T47D (cell line): ENCODE data around the gene CTCF.
A peak's percentile ranks its signal among the peaks of the same experiment; 100 is the strongest.

Source experiments
- DNase-seq, 2 experiments: peaks; one replicate each; pipeline versions ENCODE4 v3.0.0 to v3.0.0-alpha.2; 2011 to 2012; ENCODE audit warnings: low read depth in 1 of 2, low spot score in 1 of 2
- JUND ChIP-seq: IDR thresholded peaks from 2 replicates; pipeline ENCODE4 v1.6.1; 2012; ENCODE audit warnings: low read depth
- in situ Hi-C: cut with HindIII; loops from 2 replicates; pipeline ENCODE4 v1.10.0; 2016; ENCODE audit warnings: low sequenced_read_pairs, low pct_unique_long_range_greater_than_20kb

CTCF gene

DNA sequence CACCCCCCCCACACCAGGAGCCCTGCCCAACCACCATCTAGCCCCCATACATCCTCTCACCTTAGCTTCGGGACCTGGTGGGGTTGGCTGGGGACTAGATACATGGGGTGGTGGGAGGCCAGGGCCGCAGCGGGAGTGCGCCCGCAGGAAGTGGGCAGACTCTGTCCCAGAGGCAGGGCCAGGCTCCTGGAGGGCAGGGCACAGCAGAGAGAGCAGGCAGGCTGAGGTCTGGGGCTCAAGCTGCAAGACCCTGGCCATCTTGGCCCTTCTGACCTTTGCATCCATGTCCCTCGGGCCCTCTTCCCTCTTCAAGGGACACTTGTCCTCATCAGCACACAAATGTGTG lies 101.5 kb downstream of the CTCF start:
- in situ Hi-C loops = no loop called here
- TF ChIP-seq JUND = no peak
- DNase-seq = no peak

DNA sequence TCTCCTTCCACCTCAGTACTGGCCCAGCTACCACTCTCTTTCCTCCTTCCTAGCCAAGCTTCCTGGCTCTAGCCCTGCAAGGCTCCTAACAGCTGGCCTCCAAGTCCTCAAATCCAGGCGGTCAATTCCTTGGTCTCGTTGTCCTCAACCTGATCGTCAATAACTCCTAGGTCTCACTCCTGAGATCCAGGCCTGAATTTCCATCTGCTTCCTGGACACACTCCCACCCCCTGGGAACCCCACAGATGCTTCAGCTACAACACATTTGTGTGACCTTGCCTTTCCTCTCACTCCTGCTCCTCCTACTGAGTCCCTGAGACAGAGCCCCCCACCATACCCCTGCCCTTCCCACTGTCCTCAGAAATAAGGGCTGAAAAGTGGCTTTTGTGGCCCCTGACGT lies 101.9 kb downstream of the CTCF start:
- no peak for DNase-seq
- in situ Hi-C loops = no loop called here
- no peak for TF ChIP-seq JUND

DNA sequence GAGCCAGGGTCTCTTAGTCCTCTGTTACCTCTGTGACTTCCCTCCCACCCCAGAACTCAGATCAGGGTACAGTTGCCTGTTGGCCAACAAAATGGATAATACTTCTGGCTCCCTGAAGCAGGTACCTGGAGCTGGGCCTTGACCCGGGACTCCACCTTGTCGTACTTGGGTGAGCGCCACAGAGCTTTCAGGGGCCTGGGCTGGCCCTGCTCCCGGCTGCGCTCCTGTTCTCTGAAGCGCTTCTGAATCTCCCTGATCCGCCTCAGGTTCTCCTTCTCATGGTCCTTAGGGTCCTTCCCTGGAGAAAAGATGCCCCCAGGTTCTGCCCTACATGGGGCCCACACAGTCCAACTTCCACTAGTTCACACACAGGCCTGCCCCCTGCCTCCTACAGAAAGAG lies 102.5 kb downstream of the CTCF start:
- DNase-seq = no peak
- TF ChIP-seq JUND = no peak
- in situ Hi-C loops = no loop called here

DNA sequence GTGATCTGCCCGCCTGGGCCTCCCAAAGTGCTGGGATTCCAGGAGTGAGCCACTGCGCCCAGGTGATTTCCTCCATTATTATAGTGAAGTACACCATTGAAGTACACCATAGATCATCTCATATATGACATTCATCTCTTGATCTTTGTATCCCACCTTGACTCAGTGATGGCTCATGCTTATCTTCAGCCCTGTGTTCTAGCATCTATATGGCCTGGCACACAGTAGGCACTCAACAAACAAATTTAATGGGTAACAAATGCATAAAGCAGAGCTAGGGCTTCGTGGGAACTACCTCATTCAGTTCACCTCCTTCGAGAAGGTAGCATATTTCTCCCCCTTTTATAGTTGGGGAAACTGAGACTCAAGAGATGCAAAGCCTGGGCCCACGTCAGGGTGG lies 103.3 kb downstream of the CTCF start:
- no peak for TF ChIP-seq JUND

DNA sequence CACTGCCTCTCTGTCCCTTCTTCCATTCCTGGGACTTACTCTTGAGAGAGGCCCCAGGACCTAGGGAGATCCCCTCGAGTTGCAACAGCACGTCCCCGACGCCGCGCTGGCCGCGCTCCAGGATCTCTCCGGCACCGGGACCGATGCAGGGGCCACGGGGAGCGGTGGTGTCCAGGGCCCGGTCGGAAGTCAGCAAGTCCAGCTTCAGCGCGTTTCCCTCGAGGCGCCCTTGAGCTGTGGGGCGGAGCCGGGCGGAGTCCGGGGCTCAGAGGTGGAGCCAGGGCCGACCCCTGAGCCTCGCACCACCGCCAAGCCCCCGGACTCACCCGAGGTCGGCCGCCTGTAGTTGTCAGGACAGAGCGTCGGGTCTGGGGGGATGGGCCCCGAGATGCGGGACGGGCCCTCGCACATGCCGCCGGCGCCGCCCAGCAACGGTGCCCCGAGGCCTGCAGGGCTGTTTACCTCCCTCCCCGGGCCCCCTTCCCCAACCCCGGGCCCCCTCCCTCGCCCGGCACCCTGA lies 103.8 kb downstream of the CTCF start:
- in situ Hi-C loops = no loop called here
- peak in 1 of 2 experiments; percentile 34 for DNase-seq
- TF ChIP-seq JUND = no peak

More for the DNA sequence above, 103.3 kb downstream of the CTCF start:
- no peak for DNase-seq
- in situ Hi-C loops = no loop called here

DNA sequence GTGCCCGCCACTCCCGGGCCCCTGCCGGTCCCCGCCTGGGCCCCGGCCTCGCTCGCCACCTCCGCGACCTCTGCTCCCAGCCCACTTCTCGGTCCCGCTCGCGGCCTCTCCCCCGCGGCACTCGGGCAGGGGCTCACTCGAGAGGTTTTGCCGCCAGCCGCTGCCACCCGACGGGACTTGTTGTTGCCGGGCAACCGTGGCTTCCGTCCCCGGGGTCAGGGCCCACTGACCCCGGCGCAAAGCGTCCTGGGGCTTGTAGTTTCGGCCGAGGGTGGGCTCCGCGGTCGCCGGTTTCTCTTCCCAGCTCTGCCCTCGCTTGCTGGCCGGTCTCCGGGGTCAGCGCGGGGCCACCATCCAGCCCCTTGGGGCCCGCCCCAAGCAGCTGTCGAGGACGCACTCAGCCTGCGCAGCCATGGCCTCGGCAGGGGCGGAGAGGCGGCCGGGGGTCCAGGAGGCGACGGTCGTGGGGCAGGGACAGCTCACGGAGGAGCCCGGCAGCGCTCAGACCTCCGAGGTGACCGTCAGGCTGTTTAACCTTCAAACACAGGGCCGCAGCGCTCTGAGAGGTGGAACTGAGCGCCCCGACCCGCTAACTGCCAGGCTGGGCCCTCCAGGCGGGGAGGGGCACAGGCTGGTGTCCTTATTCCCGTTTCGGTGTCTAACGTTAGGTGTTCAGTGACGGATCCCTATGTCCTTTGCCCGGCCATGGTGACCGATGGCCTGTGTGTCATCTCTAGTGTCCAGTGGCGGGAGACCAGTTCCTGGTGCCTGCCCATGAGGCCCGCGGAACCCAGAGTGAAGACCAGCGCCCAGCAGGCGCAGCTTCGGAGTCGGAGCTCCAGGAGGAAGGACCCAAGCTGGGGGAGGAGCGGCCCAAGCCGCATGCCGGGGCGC lies 104.5 kb downstream of the CTCF start, which contains the start of the genes C16orf86 and ENKD1:
TSS of gene C16orf86 (plus strand) at position 256 of the 894 bp plus-strand sequence. CDS start at position 413, 157 bp downstream.
TSS of gene ENKD1 (minus strand) at position 192 of the 894 bp plus-strand sequence. CDS start 308 bp downstream, outside the sequence.
- TF ChIP-seq JUND = no peak
- in situ Hi-C loops = no loop called here
- DNase-seq = peak; percentile 83 to 93

DNA sequence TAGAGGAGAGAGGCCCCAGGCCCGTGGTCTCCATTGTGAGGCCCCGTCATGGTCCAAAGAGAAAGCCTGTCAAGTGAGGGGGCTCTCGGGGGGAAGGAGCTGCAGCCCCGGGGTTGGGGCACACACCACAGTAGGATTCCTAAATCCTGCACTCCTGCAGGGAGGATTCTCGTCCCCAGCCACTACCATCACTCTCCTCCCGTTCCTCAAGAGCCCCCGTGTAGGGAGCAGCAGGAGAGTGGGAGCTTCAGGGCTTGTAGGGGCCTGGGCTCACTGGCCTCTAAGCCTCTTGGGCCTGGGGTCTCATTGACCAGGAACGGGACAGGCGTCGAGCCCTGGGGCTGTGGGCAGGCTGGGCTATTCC lies 105.1 kb downstream of the CTCF start:
- in situ Hi-C loops = no loop called here
- DNase-seq = no peak
- TF ChIP-seq JUND = no peak

DNA sequence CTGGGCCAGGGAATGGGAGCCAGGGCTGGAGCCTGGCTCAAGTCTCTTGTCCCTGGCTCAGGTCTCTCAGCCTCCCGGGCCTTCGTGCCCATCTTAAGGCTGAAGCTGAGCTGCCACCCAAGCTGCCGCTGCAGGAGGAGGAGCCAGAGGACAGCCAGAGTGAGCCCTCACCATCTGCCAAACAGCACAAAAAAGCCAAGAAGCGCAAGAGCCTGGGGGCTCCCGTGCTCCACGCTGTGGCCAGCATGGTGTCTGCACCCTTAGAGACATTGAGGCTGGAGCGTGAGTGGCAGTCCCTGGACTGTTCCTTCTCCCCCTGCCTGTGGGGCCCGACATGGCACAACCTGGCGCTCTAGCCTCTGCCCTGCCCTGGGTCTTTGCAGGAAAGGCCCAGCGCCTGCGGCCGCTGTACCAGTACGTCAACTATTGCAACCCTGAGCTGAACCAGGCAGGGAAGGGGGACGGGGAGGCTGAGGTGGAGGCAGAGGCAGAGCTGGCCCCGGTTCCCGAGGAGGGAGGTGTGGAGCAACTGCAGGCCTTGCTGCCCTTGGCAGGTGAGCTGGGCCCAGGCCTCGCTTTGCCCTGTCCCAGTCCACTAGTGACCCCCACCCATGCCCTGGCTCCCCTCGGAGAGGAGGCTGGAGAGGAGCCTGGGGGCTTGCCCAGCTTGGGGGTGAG lies 105.6 kb downstream of the CTCF start:
- DNase-seq = peak; percentile 97 to 98
- in situ Hi-C loops = no loop called here
- TF ChIP-seq JUND = no peak

DNA sequence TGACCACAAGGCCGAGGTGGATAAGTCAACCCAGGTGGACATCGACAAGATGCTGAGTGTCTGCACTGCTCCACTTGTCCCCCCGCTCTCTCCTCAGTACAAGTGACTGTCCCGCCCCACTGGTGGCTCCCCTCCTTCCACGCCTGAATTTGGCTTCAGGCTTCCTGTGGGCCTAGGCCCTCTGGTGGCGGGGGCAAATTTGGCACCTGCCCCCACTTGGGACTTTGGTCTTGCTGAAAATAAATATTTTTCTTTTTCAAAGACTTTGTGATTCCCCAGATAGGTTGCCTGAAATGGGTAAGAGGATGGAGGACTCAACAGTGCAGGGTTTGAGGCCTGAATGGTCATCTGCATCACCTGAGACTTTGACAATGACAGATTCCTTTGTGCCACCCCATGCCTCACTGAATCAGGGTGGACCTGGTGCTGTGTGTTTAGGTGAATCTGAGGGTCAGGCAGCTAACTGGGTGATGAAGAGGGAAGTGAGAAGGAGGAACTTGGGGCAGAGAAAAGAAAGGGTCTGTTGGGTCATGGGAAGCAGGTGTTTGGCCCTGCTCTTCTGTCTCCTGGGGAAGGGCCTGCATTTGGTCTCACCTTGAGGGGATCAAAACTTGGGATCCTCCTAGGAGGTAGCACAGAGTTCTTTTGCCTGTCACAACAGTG lies 106.3 kb downstream of the CTCF start:
- DNase-seq = no peak
- TF ChIP-seq JUND = no peak
- in situ Hi-C loops = no loop called here

DNA sequence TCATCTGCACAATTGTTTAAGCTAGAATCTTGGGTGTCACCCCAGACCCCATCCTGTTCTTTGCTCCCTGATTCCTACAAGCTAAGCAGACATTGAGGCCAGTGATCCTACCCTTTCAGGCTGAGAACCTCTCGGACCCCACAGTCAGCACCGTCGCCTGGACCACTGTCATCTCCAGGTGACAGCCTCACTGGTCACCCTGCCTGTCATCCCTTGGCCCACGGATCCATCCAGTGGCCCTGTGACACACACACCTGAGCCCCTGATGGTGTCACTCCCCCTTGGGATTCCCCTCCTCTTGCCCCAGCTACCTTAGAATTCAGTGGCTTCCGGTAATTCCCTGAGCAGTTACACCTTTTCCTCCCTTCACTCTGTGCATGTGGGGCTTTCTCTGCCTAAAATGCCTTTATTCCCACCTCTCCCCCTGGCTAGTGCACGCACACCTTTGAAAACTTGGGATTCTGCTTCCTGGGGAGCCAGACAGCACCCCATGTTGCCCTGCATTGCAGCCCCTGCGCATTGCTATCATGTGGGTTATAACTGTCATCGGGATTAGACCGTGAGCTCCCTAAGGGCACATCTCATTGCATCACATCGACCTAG lies 107.3 kb downstream of the CTCF start:
- DNase-seq = no peak
- in situ Hi-C loops = no loop called here

DNA sequence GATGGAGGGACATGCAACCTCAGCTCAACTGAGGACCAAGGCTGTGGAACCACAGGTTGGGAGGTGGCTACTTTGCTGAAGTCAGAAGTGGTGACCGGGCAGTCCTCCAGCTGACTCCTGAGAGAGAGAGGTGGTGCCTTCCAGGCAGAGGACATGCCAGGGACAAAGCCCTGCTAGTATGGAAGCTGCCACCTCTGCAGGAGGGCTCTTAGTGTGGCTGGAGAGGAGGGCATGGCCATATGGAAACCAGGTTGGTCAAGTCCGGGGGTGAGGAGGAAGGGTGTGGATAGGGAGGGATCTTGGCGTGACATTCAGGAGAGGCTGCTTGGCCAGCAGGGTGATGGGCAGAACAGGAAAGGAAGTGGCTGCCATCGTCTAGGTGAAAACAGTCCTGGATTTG lies 110.0 kb downstream of the CTCF start:
- in situ Hi-C loops = no loop called here
- TF ChIP-seq JUND = no peak

More for the DNA sequence above, 107.3 kb downstream of the CTCF start:
- TF ChIP-seq JUND = no peak

More for the DNA sequence above, 110.0 kb downstream of the CTCF start:
- DNase-seq = no peak
